Measurements from ENCODE around the gene NACA.
"Not testable (repeated sequence)": the region's sequence is repeated elsewhere in the genome, so short reads cannot be mapped to it uniquely, and the experiment has no call there.

NACA gene

DNA sequence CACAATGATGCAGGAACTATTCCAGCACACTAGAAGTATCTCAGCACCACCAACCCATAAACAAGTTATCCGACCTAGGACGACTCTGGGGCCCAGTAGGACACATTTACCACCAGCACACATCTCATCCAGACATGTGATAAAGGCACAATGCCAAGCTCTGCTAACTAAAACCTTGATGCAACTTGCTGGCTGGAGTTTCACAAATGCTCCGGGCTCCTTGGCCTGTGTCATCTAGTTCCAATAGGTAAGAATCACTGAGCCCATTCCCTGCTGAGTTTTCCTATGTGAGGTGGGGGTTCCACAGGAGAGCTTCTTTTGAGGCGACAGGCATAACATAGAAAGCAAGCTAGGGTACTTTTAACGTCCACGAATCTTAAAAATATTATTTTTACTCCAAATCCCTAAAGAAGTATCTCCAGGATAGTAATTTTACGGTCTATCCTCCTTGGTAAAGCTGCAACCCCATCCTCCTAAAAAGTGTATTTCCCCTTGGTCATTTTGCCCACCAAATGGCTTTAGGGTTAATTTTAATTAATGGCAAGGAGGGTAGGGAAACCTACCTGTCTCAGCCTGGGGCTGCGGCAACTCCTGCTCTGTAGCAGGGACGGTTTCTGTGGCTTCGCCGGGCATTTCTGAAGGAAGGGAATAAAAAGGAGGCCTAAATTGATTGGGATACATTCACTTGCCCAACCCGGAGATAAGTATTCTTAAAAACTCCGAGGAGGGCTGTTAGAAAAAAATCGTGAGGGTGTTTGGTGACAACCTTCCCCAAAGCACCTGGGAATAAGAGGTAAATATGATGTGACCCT is 1.0 kb downstream of the NACA start:
- no peak for DNase-seq

DNA sequence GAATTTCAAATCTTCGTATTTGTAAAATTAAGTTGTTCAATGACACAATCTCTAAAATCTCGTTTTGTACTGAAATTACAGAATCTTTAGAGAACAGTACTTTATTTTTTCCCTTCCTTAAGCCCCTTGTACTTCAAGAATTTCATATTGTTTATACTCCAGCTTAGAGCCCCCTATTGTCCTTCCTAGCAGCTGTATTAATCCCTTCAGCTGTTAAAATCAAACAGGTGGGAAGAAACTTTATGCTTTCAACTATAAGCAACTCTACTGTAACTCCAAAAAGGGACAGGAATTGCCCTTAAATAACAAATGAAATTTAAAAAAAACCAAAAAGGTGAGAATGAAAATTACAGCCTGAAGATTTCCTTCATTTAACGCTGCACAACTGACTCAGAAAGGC is 1.7 kb downstream of the NACA start:
- no peak for DNase-seq

DNA sequence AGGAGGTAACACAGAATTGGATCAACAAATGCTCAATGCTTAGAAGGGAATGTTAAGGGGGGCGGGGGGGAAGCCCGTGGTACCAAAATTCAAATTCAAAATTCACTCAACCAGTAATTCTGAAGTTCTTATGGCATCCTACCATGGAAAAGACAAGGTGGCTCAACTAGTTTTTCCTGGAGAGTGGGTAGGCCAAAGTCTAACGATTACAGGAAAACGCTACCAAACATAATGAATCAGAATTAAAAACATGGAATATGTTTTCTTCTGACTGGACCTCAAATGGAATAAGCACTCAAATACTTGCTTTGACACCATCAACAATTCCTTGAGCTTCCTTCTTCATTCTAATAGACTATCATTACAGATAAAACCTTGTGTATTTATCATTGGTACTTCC is 2.3 kb downstream of the NACA start:
- DNase-seq: no peak

DNA sequence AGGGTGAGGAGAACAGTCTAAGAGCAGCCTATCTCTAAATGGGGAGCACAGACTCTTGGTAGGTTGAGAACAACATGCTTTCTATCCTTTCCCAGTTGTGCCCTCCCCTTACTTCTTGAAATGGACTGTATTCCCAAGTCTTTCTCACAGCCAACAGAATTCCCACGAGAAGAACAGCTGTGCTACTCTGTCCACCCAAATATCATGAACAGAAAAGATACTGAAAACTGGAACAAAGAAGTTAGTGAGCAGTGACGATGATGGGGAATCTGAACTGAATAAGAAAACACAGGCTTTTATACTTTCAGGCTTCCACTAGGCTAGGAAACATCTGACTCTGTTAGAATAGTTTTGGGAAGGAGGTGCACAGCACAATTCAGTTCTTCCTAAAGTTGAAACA is 3.4 kb downstream of the NACA start:
- no peak for DNase-seq

DNA sequence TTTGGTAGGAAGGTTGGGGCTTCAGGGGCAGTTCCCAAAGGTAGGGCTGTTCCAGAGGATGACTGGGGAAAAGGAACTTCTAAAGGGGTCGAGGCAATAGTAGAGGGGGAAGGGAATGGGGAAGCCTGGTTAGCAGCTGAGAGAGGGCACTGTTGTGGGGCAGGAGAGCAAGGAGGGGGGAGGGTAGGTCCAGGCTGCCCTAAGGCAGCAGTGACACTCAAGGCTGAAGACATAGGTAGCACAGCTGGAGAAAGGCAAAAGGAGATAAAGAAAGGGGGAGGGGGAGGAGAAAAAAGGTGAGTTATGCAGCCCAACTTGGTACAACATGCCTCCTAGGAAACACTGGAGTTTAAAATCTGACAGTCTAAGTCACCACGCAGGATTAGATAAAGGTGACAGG is 3.9 kb downstream of the NACA start:
- no peak for DNase-seq

GRCh38 chr12:56720731-56721151 is 4.4 kb downstream of the NACA start:
- no peak for DNase-seq

GRCh38 chr12:56719056-56719455 is 6.0 kb downstream of the NACA start:
- no peak for DNase-seq

GRCh38 chr12:56718636-56719035 is 6.5 kb downstream of the NACA start:
- DNase-seq: no peak

DNA sequence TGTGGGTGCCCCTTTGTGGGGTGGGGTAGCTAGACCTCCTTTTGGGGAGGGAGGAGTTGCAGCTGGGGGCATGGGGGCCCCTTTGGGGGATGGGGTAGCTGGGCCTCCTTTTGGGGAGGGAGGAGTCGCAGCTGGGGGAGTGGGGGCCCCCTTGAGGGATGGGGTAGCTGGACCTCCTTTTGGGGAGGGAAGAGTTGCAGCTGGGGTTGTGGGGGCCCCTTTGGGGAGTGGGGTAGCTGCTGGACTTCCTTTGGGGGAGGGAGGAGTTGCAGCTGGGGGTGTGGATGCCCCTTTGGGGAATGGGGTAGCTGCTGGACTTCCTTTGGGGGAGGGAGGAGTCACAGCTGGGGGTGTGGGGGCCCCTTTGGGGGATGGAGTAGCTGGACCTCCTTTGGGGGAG is 7.0 kb downstream of the NACA start:
- DNase-seq: no peak

GRCh38 chr12:56716933-56717880 is 7.9 kb downstream of the NACA start:
- DNase-seq: no peak

DNA sequence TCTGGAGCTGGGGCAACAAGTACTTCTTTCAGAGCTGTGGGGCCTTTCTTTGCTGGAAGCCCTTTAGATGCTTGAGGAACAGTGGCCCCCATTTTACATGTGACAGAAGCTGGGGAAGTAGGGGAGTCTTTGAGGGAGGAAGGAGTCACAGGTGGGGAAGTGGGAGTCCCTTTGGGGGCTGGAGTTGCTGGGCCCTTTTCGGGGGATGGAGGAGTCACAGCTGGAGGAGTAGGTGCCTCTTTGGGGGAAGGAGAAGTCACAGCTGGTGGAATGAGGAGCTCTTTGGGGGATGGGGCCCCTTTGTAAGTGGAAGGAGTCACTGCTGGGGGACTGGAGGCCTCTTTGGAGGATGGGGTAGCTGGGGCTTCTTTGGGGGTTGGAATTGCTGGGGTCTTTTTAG is 8.6 kb downstream of the NACA start:
- no peak for DNase-seq

GRCh38 chr12:56715798-56716197 is 9.3 kb downstream of the NACA start:
- no peak for DNase-seq

DNA sequence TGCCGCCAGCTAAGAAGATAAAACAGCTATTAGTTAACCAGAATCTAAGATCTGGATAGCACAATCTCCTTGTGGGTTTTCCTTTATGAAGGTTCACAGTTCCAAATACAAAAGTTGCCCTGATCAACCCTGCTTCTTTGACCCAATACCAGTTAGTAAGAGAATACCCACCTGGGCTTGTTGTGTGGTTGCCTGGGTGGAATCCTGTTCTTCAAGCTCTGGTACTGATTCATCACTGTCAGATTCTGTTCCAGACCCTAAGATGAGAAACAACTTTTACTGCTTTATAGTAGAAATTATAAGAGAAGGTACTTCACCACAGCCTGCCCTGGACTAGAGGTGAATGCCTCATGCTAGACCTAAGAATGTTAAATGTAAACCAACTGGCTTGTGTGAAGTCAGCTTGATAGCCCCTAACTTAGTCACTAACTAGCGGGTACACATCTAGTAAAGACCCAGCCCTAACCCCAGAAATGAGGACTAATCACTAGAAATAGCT is 10.6 kb downstream of the NACA start:
- DNase-seq: no peak

- no peak for DNase-seq
Observed at GRCh38 chr12:56713345-56713744, 11.8 kb downstream of the NACA start.

- DNase-seq: no peak
Observed at GRCh38 chr12:56709759-56710376, 15.2 kb downstream of the NACA start.

DNA sequence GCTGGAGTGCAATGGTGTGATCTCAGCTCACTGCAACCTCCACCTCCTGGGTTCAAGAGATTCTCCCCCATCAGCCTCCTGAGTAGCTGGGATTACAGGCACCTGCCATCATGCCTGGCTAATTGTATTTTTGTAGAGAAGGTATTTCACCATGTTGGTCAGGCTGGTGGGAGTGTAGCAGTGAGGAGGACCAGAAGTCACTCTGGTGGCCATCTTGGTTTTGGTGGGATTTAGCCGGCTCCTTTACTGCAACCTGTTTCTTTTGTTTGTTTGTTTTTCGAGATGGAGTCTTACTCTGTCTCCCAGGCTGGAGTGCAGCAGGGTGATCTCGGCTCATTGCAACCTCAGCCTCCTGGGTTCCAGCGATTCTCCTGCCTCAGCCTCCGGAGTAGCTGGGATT is 20.6 kb downstream of the NACA start:
- DNase-seq: not testable (repeated sequence)

GRCh38 chr12:56699020-56699661 is 26.0 kb downstream of the NACA start:
- no peak for DNase-seq

DNA sequence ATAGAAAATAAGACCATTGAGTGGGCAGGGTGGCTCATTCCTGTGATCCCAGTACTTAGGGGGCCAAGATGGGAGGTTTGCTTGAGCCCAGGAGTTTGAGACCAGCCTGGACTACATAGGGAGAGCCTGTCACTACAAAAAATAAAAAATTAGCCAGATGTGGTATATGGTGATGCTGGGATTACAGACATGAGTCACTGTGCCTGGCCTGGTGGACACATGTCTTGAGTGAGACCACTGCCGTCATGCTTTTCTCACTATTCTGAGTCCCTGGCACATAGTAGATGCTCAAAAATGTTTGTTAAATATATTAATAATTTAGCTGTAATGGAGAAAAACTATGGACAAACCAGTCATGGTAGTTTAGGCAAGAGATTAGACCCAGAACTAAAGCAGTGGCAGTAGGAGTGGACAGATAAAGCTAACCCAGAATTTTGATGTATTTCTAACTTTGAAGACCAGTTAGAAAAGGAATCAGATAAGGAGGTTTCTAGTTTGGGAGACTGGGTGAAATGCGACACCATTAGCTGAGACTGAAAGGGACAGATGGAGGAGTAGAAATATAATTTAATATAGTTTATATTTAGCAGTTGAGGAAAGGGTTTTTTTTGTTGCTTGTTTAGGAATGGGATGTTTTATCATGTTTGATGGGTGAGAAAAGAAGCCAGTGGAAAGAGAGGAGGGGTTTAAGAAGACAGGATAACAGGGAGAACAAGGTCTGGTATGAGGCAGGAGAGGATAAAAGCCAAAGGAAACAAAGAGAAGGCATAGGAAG is 29.6 kb downstream of the NACA start:
- no peak for DNase-seq

DNA sequence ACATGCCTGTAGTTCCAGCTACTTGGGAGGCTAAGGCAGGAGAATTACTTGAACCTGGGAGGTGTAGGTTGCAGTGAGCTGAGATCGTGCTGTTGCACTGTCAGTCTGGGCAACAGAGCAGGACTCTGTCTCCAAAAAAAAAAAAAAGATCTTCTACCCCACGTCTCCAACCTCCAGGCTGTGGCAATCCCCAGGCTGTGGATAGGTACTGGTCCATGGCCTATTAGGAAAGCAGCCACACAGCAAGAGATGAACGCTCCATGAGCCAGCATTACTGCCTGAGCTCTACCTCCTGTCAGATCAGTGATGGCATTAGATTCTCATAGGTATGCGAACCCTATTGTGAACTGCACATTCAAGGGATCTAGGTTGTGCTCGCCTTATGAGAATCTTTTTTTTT is 30.9 kb downstream of the NACA start:
- DNase-seq: no peak

DNA sequence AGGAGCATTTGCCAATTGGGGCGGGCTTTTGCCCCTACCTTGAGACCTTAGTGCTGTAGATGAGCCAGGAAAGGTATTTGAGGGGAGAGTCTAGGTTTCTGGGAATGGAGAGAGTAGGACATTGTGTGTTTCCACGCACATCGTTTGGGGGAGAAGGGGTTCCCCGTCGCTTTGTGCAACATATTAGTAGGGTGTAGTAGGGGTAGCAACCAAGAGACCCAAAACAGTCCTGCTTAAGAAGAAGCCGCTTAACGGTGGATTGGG is 36.3 kb downstream of the NACA start:
- peak; percentile 55 for DNase-seq

- peak; percentile 93 for DNase-seq
Observed at GRCh38 chr12:56688129-56688845, 36.8 kb downstream of the NACA start, which contains the start of gene PTGES3. Gene PTGES3 (minus strand): TSS chr12:56688284. CDS start chr12:56687999, 285 bp downstream.

All from NCI-H2227 treated with DMSO at 0.1 percent for 48 hours (cell line).